Measurements from ENCODE around the gene S1PR1. TPM values are rescaled to one million over a fixed set of nuclear protein-coding genes. Genes with fewer than 3 reads are reported as not detected.

The S1PR1 gene
- total RNA-seq, 1 donor from 2014 or later, result 8.7 TPM

GRCh38 chr1:101220906-101221305 is 15.9 kb upstream of the S1PR1 start:
- H3F3A ChIP-seq (ENCODE audit: low read depth), result no peaks in the 10 kb centered on the region
- no peak overlapping the region for H3K4me3 ChIP-seq
- peaks cover 12% of the 10 kb centered on the region for H3K4me1 Mint-ChIP-seq
- no peaks in the 10 kb centered on the region for H3K9me3 Mint-ChIP-seq
- H3K36me3 ChIP-seq, result no peaks in the 10 kb centered on the region
- DNase-seq (ENCODE audit: low spot score), result no peak
- no peak overlapping the region for H3K4me3 Mint-ChIP-seq
- H3K27me3 Mint-ChIP-seq (ENCODE audit: insufficient read depth, low read depth), result peaks cover 3% of the 10 kb centered on the region
- H2AFZ ChIP-seq (replicated peaks), result no peak overlapping the region
- TF ChIP-seq EZH2 (IDR thresholded peaks at IDR 0.05) (no peak), CTCF (IDR thresholded peaks at IDR 0.05) (no peak), EZH2phosphoT487 (IDR thresholded peaks at IDR 0.05) (no peak)
- H3K27ac Mint-ChIP-seq, result no peak overlapping the region
- H3K9me3 ChIP-seq (ENCODE audit: low read depth), result no peaks in the 10 kb centered on the region
- no peaks in the 10 kb centered on the region for H3K4me1 ChIP-seq
- no peaks in the 10 kb centered on the region for H3K79me2 ChIP-seq (ENCODE audit: low read depth)
- H3K27ac ChIP-seq, result no peak overlapping the region
- H3K27me3 ChIP-seq, result no peaks in the 10 kb centered on the region
- no peaks in the 10 kb centered on the region for H3K36me3 Mint-ChIP-seq
- H4K20me1 ChIP-seq (ENCODE audit: low read depth), result no peaks in the 10 kb centered on the region
- H3K9ac ChIP-seq, result no peak overlapping the region
- H3K4me2 ChIP-seq, result no peak overlapping the region

DNA sequence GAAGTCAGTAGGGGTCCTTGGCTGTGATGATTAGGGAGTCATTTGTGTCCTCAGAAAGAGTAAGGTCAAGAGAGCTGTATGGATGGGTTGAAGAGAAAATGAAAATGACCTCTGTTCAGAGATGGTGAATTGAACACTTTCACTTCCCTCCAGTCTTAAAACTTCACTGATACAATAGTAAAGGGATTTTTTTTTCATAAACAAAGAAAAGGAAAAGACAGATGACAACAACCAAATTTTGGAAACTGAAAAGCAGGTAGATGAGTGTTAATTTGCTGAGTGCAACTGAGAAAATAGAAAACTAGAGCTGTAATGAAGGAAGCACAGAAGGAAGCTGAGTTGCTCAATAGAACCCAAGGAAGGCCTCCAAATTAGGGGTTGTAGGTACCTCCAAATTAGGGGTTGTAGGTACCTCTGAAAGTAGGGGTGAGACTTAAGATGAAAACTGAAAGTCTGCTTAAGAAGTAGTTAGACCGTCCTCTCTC is 14.8 kb upstream of the S1PR1 start:
- H3K27ac Mint-ChIP-seq, result no peak overlapping the region
- Histone ChIP-seq H4K20me1 (ENCODE audit: low read depth) (no peaks in the 10 kb centered on the region), H3K36me3 (no peaks in the 10 kb centered on the region), H3K9ac (no peak overlapping the region), H3K4me3 (no peak overlapping the region), H3K27ac (no peak overlapping the region), H3K79me2 (ENCODE audit: low read depth) (no peaks in the 10 kb centered on the region), H3K4me2 (no peak overlapping the region), H3K27me3 (no peaks in the 10 kb centered on the region), H3K9me3 (ENCODE audit: low read depth) (peaks cover 4% of the 10 kb centered on the region), H3K4me1 (no peaks in the 10 kb centered on the region), H2AFZ (replicated peaks) (no peak overlapping the region), H3F3A (ENCODE audit: low read depth) (no peaks in the 10 kb centered on the region)
- H3K27me3 Mint-ChIP-seq (ENCODE audit: insufficient read depth, low read depth), result peaks cover 3% of the 10 kb centered on the region
- no peak overlapping the region for H3K4me3 Mint-ChIP-seq
- H3K36me3 Mint-ChIP-seq, result no peaks in the 10 kb centered on the region
- DNase-seq (ENCODE audit: low spot score), result no peak
- H3K4me1 Mint-ChIP-seq, result peaks cover 7% of the 10 kb centered on the region
- TF ChIP-seq EZH2 (IDR thresholded peaks at IDR 0.05) (no peak), CTCF (IDR thresholded peaks at IDR 0.05) (no peak), EZH2phosphoT487 (IDR thresholded peaks at IDR 0.05) (no peak)
- no peaks in the 10 kb centered on the region for H3K9me3 Mint-ChIP-seq

- no peak overlapping the region for H3K4me3 ChIP-seq
- no peak overlapping the region for H3K27ac ChIP-seq
- H3F3A ChIP-seq (ENCODE audit: low read depth), result no peaks in the 10 kb centered on the region
- H3K4me2 ChIP-seq, result no peak overlapping the region
- H4K20me1 ChIP-seq (ENCODE audit: low read depth), result no peaks in the 10 kb centered on the region
- TF ChIP-seq CTCF (IDR thresholded peaks at IDR 0.05) (no peak), EZH2 (IDR thresholded peaks at IDR 0.05) (no peak), EZH2phosphoT487 (IDR thresholded peaks at IDR 0.05) (no peak)
- H3K27me3 Mint-ChIP-seq (ENCODE audit: insufficient read depth, low read depth), result no peaks in the 10 kb centered on the region
- H3K79me2 ChIP-seq (ENCODE audit: low read depth), result no peaks in the 10 kb centered on the region
- no peak overlapping the region for H2AFZ ChIP-seq (replicated peaks)
- H3K27me3 ChIP-seq, result no peaks in the 10 kb centered on the region
- no peaks in the 10 kb centered on the region for H3K36me3 Mint-ChIP-seq
- no peak for DNase-seq (ENCODE audit: low spot score)
- no peaks in the 10 kb centered on the region for H3K4me1 Mint-ChIP-seq
- H3K36me3 ChIP-seq, result no peaks in the 10 kb centered on the region
- H3K9ac ChIP-seq, result no peak overlapping the region
- H3K27ac Mint-ChIP-seq, result no peak overlapping the region
- H3K9me3 Mint-ChIP-seq, result peaks cover 11% of the 10 kb centered on the region
- H3K4me1 ChIP-seq, result no peaks in the 10 kb centered on the region
- H3K4me3 Mint-ChIP-seq, result no peak overlapping the region
- peaks cover 4% of the 10 kb centered on the region for H3K9me3 ChIP-seq (ENCODE audit: low read depth)
These were observed 9.0 kb upstream of the S1PR1 start for GRCh38 chr1:101227837-101228236.
